ENCODE measurements around the gene GAA.

The GAA gene

GRCh38 chr17:80092959-80093358 is 8.4 kb upstream of the GAA start:
- Histone ChIP-seq H3K4me1 (ENCODE audit: control insufficient read depth in 1 of 2, insufficient read depth in 1 of 2, low read depth in 1 of 2, low read length in 1 of 2) (peaks cover 40% of the 10 kb centered on the region in 2 experiments), H3K27me3 (peaks cover 8% of the 10 kb centered on the region), H3K9me3 (no peaks in the 10 kb centered on the region), H3K4me3 (ENCODE audit: low read depth in 1 of 2, low read length in 1 of 2) (peak overlapping the region; percentile 26 to 37), H3K36me3 (no peaks in the 10 kb centered on the region), H3K27ac (peak overlapping the region; percentile 94)
- TF ChIP-seq CTCF (IDR thresholded peaks at IDR 0.05), result peak; percentile 18

GRCh38 chr17:80095038-80095843 is 6.1 kb upstream of the GAA start:
- H3K4me1 ChIP-seq (ENCODE audit: control insufficient read depth in 1 of 2, insufficient read depth in 1 of 2, low read depth in 1 of 2, low read length in 1 of 2), result peaks cover 42 to 43% of the 10 kb centered on the region in 2 experiments

GRCh38 chr17:80095844-80096475 is 5.4 kb upstream of the GAA start:
- Histone ChIP-seq H3K4me1 (ENCODE audit: control insufficient read depth in 1 of 2, insufficient read depth in 1 of 2, low read depth in 1 of 2, low read length in 1 of 2) (peaks cover 49% of the 10 kb centered on the region in 2 experiments), H3K36me3 (no peaks in the 10 kb centered on the region), H3K27ac (no peak overlapping the region), H3K9me3 (no peaks in the 10 kb centered on the region), H3K4me3 (ENCODE audit: low read depth in 1 of 2, low read length in 1 of 2) (no peak overlapping the region), H3K27me3 (peaks cover 9% of the 10 kb centered on the region)
- TF ChIP-seq CTCF (IDR thresholded peaks at IDR 0.05), result no peak

More at GRCh38 chr17:80095038-80095843, 6.1 kb upstream of the GAA start:
- Histone ChIP-seq H3K27me3 (peaks cover 9% of the 10 kb centered on the region), H3K27ac (no peak overlapping the region), H3K36me3 (no peaks in the 10 kb centered on the region), H3K4me3 (ENCODE audit: low read depth in 1 of 2, low read length in 1 of 2) (no peak overlapping the region), H3K9me3 (no peaks in the 10 kb centered on the region)
- TF ChIP-seq CTCF (IDR thresholded peaks at IDR 0.05), result no peak

DNA sequence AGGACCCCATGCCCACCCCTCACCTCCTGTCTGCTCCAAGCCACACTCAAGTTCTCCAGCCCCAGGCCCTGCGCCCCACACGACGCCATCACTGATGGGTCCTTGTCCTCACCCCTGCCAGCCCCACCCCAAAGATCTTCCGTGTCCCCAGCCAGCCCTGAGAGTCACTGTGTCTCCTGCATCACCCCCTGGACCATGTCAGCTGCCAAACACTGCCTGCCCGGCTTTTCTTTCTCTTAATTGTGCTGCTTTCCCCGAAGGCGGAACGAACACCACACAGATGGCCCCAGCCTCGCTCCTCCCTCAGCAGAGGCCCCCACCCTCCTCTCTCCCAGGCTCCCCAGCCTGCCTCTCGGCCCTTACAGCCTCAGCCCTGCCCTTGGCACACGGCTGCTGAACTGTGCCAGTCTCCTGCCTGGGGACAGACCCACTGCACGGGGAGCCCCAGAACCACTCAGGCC is 4.8 kb upstream of the GAA start:
- Histone ChIP-seq H3K27me3 (peaks cover 9% of the 10 kb centered on the region), H3K9me3 (no peaks in the 10 kb centered on the region), H3K4me1 (ENCODE audit: control insufficient read depth in 1 of 2, insufficient read depth in 1 of 2, low read depth in 1 of 2, low read length in 1 of 2) (peaks cover 45 to 47% of the 10 kb centered on the region in 2 experiments), H3K4me3 (ENCODE audit: low read depth in 1 of 2, low read length in 1 of 2) (no peak overlapping the region), H3K27ac (no peak overlapping the region), H3K36me3 (no peaks in the 10 kb centered on the region)
- TF ChIP-seq CTCF (IDR thresholded peaks at IDR 0.05), result no peak

DNA sequence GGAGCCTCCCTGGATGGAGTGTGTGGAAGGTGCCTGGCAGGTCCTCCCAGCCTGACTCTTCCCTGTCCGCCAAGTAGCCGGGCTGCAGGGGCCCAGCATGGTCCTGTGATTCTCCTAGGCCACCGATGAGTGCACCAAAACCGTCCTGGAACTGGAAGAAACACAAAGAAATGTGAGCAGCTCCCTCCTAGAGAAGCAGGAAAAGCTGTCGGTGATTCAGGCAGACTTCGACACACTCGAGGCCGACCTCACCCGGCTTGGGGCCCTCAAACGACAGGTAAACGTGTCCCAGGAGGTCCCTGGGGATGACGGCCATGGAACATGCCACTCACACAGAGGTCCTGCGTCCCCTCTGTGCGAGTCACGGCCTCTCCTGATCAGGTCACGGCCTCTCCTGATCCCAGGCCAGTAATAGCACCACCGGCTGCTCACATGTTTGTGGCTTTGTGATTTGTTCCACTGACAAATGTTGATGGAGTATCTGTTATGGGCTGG is 4.2 kb upstream of the GAA start:
- no peak for TF ChIP-seq CTCF (IDR thresholded peaks at IDR 0.05)
- H3K4me1 ChIP-seq (ENCODE audit: control insufficient read depth in 1 of 2, insufficient read depth in 1 of 2, low read depth in 1 of 2, low read length in 1 of 2), result peaks cover 44 to 46% of the 10 kb centered on the region in 2 experiments
- no peak overlapping the region for H3K27ac ChIP-seq
- peaks cover 9% of the 10 kb centered on the region for H3K27me3 ChIP-seq
- no peak overlapping the region for H3K4me3 ChIP-seq (ENCODE audit: low read depth in 1 of 2, low read length in 1 of 2)
- H3K9me3 ChIP-seq, result no peaks in the 10 kb centered on the region
- no peaks in the 10 kb centered on the region for H3K36me3 ChIP-seq
